Astrocyte of the hippocampus (primary cell): ENCODE measurements around the gene ARHGAP22.
"Not testable (repeated sequence)": the region's sequence is repeated elsewhere in the genome, so short reads cannot be mapped to it uniquely, and the experiment has no call there.

ENCODE experiments used
- DNase-seq: peaks from one replicate; pipeline ENCODE4 v3.0.0; 2011; ENCODE audit warnings: low read depth, low spot score

The ARHGAP22 gene, protein sequence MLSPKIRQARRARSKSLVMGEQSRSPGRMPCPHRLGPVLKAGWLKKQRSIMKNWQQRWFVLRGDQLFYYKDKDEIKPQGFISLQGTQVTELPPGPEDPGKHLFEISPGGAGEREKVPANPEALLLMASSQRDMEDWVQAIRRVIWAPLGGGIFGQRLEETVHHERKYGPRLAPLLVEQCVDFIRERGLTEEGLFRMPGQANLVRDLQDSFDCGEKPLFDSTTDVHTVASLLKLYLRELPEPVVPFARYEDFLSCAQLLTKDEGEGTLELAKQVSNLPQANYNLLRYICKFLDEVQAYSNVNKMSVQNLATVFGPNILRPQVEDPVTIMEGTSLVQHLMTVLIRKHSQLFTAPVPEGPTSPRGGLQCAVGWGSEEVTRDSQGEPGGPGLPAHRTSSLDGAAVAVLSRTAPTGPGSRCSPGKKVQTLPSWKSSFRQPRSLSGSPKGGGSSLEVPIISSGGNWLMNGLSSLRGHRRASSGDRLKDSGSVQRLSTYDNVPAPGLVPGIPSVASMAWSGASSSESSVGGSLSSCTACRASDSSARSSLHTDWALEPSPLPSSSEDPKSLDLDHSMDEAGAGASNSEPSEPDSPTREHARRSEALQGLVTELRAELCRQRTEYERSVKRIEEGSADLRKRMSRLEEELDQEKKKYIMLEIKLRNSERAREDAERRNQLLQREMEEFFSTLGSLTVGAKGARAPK

DNA sequence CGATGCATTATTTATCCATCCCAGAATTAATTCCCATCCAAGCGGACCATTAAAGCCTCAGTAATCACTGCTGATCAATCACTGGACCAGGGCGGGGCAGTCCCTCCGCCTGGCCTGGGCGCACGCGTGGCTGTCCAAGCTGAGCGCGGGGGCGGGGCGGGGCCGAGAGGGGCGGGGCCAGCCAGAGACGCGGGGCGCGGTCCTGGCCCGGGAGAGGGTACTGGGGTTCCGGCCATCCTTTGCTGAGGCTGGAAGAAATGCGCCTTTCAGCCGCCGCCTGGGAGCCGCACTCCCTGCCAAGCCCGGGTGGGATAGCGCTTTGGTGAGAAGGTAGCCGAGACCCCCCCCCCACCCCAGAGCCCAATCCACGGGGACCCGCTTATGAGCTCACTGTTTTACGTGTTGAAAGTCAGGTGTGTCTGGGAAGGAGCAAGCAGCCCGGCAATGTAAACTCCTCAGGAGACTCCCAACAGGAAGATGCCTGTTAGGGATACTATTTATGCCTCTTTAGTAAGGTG is at the start of gene ARHGAP22:
TSS of gene ARHGAP22 (minus strand) at position 83 of the 518 bp plus-strand sequence. CDS start 277 bp downstream, outside the sequence.
- DNase-seq, result peak; percentile 70

DNA sequence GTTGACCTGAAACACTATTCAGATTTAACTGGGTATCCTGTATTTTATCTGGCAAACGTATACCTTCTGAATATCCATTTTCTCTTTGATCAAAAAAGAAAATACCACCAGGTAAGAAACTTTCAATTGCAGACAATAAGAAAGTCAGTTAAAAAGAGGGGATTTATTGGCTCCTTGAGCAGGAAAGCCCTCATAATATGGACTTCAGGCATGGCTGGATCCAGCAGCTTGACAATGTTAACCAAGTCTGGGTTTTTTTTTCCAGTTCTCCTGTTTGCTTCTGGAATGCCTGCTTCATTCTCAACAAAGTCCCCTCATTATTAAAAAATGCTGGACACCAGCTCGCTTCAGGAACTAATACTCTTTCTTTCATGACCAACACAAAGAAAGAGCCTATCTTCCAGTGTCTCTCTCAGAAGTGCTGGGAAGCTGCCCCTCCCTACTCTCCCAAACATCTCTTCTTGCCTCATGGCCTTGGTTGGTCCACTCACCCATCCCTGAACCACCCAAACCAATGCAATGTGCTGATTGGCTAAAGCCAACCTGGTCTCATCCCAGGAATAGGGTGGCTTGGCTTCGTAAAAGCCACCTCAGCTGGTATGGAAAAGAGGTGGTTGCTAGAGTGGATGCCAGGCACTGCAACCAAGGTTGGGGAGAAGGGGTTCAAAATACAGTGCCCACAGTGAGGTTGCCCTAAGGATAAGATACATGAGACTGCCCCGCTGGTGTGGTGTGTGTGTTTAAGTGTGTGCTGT is 49.2 kb upstream of the ARHGAP22 start:
- DNase-seq, result no peak

DNA sequence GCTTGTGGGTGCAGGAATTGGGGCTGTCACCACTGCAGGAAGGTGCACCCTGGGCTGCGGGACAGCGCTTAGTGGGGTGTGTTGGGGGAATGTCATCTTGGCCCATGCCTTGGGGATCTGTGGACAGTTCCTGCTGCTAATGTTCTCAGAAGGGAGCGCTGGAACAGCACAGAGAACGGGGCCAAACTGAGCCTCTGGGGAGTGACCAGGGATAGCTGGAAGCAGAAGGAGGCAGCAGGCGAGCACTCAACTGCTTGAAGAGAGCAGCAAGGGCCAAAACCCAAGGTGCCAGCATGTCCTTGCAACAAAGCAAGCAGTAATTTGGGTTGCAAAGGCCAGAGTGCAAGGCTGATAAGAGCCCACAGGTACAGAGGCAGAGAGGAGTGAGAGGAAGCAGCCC is 48.5 kb upstream of the ARHGAP22 start:
- no peak for DNase-seq

DNA sequence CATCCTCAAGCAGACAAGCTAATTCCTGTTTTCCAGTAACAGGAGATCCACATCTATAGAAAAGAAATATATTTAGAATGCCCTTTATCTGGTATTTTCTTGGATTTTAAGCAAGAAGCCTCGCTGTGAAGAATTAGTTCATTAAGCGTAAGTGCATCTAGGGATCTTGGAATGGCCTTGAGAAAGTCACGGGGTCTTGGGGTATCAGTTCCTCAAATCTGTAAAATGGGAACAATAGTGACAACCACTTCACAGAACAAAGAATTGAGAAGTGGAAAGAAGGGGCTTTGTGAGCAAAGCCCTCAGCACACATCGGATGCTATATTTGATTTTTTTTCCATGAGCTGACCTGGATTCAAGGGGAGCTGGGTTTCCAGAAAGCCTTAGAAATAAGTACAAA is 47.5 kb upstream of the ARHGAP22 start:
- no peak for DNase-seq

DNA sequence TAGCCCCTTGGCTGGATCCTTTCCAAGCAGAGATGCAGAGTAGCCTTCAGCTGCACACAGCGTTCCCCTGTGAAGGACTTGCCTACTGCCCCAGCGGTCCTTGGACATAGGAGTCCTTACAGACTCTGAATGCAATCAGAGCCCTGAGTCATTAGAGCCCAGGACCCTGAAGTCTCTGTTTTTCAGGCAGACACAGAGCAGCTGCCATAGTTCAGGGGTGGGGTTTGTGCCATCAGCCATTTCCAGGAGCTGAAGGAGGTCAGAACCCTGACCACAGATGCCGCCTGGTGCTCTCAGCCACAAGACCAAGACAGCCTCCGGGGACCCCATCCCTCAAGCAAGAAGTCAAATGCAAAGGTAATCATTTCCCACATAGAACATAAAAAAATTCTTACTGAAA is 47.0 kb upstream of the ARHGAP22 start:
- no peak for DNase-seq

DNA sequence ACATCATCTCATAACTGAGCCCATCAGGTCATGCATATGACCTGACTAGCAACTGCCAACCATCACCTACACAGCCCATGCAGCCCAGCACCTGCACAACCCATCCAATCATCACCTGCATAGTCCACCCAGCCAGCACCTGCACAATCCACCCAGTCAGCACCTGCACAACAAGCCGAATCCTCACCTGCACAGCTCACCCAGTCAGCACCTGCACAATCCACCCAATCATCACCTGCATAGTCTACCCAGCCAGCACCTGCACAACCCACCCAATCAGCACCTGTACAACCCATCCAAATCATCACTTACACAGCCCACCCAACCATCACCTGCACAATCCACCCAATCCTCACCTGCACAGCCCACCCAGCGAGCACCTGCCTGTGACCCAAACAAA is 46.4 kb upstream of the ARHGAP22 start:
- no peak for DNase-seq

DNA sequence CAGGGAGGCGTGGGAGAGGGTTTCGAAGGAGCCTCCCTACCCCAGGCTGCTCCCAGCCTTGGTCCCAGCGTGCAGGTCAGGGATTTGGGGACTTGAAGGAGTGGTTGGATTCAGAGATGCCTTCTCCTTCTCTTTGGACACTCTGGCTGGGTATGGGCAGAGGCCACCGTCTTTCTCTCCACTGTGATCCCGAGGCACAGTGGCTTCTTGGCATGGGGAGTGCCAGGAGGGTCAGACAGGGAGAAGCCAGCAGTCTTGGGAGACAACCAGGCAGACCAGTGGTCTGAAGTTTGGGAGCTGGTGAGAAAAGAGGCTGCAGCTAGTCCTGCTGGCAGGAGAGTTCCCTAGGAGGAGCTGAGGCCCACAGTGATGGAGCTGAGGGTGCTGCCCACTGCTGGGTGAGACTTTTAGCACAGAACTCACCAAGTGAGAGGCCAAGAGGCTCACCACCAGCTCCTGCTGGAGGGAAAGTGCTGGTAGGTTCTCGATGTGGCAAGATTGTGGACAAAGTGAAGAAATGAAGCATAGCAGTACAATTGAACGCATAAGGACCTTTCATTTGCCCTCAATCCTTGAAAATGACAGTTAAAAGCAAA is 44.6 kb upstream of the ARHGAP22 start:
- no peak for DNase-seq

DNA sequence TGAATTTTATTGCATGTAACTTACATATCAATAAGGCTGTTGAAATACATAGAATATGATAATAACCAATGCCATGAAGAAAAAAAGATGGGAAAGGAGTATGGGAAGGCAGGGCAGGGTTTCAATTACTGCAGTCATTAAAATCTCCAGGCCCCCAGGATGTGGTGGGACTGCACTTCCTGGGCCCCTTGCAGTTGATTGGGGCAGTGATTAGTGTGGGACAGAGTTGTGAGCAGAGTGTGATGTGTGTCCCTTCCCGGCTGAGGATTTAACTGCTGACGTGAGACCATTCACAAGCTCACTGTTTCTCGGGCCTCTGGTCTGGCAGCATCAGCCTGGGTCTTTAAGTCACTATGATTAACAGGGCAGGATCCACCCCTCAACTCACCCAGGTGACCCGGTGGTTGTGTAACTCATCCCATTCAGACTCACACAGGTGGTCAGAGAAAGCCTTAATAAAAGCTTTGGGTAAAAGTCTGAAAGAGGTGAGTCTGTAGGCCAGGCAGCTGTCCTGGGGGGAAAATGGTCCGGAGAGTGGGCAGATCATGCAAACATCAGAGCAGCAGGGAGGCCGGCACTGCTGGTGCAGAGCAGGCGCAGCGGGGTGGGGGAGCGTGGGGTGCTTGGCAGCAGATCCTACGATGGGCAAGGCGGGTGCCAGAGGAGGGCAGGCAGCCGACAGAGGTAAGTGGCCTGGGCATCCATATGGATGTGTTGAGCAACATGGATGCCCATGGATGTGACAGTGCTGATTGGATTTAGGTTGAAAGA is 43.5 kb upstream of the ARHGAP22 start:
- DNase-seq, result no peak

DNA sequence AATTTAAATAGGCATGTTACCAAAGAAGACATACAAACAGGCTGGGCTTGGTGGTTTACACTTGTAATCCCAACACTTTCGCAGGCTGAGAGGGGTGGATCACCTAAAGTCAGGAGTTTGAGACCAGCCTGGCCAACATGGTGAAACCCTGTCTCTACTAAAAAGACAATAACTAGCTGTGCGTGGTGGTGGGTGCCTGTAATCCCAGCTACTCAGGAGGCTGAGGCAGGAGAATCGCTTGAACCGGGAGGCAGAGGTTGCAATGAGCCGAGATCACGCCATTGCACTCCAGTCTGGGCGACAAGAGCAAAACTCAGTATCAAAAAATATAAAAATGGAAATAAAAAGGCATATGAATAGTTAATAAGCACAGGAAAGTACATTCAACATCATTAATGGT is 42.2 kb upstream of the ARHGAP22 start:
- DNase-seq, result not testable (repeated sequence)

DNA sequence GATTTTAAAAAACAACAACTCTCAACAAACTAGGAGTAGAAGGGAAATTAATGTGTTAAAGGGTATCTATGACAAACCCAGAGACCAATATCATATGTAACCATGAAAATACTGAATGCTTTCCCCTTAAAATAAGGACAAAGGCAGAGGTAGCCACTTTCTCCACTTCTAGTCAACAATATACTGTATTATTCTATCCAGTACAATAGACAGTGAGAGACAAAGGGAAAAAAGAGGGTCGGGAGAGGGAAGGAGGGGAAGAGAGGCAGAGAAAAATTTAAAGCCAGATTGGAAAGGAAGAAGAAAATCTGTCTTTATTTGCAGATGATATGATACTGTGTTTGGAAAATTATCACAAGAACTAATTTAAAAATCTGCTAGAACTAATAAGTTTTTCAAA is 40.7 kb upstream of the ARHGAP22 start:
- no peak for DNase-seq

DNA sequence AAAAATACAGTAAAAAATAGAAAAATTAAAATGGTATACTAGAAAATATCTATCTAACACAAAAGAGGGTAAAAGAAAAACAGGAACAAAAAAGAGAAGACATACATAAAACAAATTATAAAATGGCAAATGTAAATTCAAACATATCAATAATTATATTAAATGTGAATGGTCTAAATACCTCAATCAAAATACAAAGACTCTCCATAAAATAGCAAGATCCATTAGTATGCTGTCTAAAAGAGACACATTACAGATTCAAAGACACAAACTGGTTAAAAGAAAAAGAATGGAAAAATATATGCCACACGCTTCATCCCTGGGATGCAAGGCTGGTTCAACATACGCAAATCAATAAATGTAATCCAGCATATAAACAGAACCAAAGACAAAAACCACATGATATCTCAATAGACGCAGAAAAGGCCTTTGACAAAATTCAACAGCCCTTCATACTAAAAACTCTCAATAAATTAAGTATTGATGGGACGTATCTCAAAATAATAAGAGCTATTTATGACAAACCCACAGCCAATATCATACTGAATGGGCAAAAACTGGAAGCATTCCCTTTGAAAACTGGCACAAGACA is 36.3 kb upstream of the ARHGAP22 start:
- not testable (repeated sequence) for DNase-seq

DNA sequence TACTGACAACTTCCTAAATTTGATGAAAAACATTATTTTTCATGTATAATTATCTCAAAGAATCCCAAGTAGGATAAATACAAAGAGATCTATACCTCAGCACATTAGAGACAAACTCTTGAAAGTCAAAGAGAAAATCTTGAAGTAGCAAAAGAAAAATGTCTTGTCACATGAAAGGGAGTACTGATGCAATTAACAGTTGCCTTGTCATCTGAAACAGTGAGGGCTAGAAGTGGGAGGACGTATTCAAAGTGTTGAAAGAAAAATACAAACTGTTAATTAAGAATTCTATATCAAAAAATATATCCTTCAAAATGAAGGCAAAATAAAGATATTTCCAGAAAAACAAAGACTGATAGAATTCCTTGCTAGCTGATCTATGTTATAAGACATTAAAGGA is 35.5 kb upstream of the ARHGAP22 start:
- no peak for DNase-seq

DNA sequence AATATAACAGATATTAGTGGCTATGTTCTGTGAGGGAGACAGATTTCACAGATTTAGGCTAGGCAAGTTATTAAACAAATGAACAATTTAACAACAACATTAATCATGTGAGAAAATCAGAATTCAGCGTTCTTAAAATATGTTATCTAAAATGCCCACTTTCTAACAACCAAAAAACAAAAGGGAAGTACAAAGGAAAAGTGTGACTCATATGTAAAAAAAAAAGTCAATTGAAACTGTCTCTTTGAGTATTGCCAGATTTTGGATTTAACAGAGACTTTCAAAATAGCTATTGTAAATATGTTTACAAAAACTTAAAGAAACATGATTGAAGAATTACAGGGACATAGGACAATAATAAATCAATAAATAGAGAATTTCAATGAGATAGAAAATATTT is 34.8 kb upstream of the ARHGAP22 start:
- DNase-seq, result no peak

DNA sequence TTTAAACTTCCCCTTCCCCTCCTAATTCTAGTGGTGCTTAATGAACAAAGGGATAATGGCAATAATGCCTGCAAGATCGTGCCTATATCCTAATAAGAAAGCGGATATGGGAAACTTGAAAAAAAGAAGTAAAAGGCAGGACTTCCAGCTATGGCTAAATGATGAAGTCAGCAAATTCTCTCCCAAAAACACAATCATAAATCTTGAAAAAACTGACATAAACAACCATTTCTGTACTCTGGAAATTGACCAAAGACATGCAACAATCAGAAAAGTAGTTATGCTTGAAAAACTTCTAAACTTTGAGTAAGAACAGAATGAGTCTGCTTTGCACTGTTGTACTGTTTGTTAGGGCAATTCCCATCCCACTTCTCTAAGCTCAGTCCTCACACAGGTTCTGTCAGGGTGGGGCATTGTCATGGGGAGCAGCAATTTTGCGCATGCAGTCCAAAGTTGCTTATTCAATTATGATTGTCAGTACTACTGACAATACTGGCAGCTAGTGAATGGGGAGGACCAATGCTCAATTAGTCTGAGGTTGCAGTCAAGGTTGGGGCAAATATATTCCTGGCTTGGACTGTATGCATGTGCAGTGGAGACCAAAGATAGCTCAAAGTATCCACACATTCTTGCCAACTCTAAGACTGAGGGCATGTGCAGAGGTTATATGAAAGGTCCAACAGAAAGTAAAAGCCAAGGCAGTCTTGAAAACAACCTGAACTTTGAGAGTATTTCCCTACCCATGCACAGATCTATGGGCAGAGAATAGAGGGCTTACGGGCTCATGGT is 34.1 kb upstream of the ARHGAP22 start:
- no peak for DNase-seq

DNA sequence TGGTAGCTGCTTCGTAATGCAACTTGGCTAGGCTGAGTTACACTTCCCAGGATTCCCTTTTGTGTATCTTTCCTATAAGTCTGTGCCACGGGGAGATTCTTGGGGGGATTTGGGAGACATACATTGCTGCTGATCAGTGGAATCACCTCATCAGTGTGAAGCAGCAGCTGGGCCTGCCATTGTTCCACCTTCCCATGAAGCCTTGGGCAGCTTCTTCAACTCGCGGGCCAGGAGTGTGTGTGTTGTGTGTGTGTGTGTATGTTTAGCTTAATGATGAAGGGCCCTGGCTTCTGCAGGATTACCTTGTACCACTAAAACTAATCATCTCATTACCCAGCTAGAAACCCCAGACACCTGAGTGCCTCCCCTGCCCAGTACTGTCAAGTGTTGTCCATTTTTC is 33.3 kb upstream of the ARHGAP22 start:
- DNase-seq, result no peak

DNA sequence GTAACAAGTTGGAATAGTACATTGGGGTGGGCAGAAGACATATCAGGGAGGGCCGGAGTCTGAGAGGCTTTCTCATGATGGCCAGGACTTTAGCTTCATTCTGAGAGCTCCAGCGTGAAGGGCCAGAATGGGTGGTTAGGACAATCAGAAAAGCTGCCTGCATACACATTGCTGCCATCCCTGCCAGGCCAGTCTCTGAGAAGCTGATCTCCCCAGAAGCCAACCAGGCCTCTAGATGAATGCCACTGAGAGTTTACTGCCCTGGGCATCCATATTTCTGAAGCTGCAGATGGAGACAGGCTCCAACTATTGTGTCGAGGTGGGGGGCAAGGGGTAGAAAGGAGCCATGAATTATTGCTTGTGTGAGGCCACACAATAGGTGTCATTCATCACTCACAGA is 32.0 kb upstream of the ARHGAP22 start:
- DNase-seq, result no peak

DNA sequence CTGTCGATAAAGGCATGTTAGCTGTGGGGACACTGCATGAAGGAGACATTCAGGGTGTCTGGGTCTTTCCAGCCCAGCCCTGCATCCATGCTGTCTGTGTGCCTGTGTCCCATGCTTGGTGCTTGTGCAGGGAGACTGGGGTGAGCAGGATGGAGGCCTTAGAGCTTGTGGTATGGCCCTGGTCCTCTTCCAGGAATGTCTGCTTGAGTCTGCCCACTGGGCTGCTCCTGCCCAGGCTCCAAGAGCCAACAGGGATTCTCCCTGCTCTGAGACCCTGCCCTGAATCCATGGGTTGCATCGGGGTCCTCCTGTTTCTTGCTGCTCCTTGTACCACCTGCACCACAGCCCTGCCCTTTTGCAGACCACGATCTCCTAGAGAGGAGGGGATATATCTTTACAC is 31.4 kb upstream of the ARHGAP22 start:
- DNase-seq, result no peak

DNA sequence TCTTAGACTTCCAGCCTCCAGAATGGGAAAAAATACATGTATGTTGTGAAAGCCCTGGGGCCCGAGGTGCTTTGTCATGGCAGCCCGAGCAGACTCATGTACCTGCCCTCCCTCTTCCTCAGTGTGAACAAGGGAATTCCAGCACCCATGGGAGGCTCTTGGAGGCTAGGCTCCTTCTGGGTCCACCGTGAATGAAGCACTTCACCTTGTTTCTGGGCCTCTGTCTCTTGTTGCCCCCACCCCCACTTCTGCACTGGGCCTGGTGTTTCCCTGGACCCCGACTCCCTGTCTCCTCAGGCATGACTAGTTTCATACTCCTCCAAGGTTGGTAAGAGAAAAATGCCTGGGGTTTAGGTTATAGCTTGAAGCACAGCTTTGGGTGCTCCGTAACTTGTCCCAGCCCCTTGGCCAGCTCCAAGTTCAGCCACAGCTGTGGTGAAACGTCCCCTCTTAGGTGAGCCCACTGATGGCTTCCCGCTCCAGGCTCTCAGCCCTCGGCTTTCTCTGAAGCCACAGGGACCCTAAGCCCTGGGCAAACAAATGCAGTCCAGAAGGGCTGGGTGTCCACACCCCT is 30.2 kb upstream of the ARHGAP22 start:
- no peak for DNase-seq

DNA sequence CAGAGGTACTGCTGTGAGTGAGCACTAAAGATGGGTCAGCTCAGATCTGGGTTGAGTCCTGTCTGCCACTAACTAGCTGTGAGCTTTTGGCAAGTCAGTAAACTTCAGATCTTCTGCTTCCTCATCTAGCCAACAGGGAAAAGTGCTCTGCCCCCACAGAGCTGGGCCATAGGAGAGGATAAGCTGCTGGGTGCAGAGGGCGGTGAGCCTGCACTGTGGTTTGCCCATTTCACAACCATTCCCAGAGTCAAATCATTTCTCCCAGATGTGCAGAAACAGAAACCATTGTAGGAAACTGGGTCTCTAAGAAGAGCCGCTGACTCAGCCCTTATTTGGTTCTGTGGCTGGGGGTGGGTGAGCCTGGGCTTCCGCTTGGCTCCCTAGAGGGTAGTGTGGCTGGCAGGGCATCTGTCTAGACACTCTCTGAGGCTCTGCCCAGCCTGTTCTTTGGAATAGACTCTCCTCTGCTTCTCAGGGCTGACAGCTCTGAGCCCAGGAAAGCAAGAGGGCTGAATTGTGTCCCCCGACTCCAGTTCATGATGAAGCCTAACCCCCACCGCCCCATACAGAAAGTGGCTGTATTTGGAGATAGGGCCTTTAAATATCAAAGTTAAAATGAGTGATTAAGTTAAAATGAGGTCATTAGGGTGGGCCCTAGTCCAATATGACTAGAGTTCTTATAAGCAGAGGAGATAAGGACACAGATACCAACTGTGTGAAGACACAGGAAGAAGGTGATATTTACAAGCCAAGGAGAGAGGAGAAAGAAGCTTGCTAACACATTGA is 29.5 kb upstream of the ARHGAP22 start:
- peak; percentile 22 for DNase-seq
